ENCODE data around the gene ROCK1. TPM values are rescaled to one million over a fixed set of nuclear protein-coding genes. Genes with fewer than 3 reads are reported as not detected.
A peak's percentile ranks its signal among the peaks of the same experiment; 100 is the strongest.

The ROCK1 gene
- total and polyA plus RNA-seq, 2 donors (not counting 1 experiment from before 2014, with no cell fraction given) = 12.5 to 103 TPM

- Histone ChIP-seq H2AFZ (ENCODE audit: insufficient read depth, low read depth, low read length, poor library complexity, severe bottlenecking) (no peak overlapping the region), H3K9ac (ENCODE audit: low read length) (no peak overlapping the region), H3K4me1 (ENCODE audit: control insufficient read depth in 2 of 2, insufficient read depth in 2 of 2, low read length in 2 of 2) (peaks cover 8 to 25% of the 10 kb centered on the region in 2 donors), H3K4me3 (ENCODE audit: control extremely low read depth in 1 of 5, extremely low read depth in 1 of 5, insufficient read depth in 1 of 5, low read depth in 2 of 5, low read length in 4 of 5) (no peak overlapping the region), H3K36me3 (replicated peaks in 1 of 2; ENCODE audit: control extremely low read depth in 1 of 2, control insufficient read depth in 1 of 2, extremely low read depth in 1 of 2, insufficient read depth in 2 of 2, low read length in 1 of 2) (peaks cover 0 to 3% of the 10 kb centered on the region in 2 experiments), H3K4me2 (replicated peaks; ENCODE audit: low read depth, low read length, poor library complexity, severe bottlenecking) (no peak overlapping the region), H3K9me3 (ENCODE audit: control extremely low read depth in 1 of 3, control insufficient read depth in 2 of 3, insufficient read depth in 1 of 3, low read length in 2 of 3) (peaks cover 2 to 16% (median 4%) of the 10 kb centered on the region in 3 donors), H3K27me3 (replicated peaks in 1 of 4; ENCODE audit: control extremely low read depth in 1 of 4, control insufficient read depth in 3 of 4, insufficient read depth in 4 of 4, low read length in 3 of 4) (no peaks in the 10 kb centered on the region), H3K27ac (ENCODE audit: low read length in 2 of 2) (peak overlapping the region in 1 of 2 donors; percentile 20), H4K20me1 (ENCODE audit: control insufficient read depth, insufficient read depth, low read length, poor library complexity, severe bottlenecking) (peaks cover 85% of the 10 kb centered on the region), H3K79me2 (ENCODE audit: control insufficient read depth, insufficient read depth, low read length) (peaks cover 99% of the 10 kb centered on the region)
- no peaks in the 10 kb centered on the region for H3K27me3 Mint-ChIP-seq
- H3K4me1 Mint-ChIP-seq = peaks cover 70% of the 10 kb centered on the region
- WGBS (ENCODE audit: insufficient coverage) = no CpG with 5 or more reads among the region's 3 CpGs
- H3K4me3 Mint-ChIP-seq = peak overlapping the region; percentile 44
- ChIA-PET CTCF (no interaction called here), POLR2A (no interaction called here)
- TF ChIP-seq EZH2 (IDR thresholded peaks at IDR 0.05; ENCODE audit: borderline replicate concordance, insufficient read depth, low read depth, low read length, poor library complexity, severe bottlenecking) (no peak), CTCF (IDR thresholded peaks at IDR 0.05) (no peak)
- intact Hi-C loops (cut with micrococcal nuclease) = loop anchor here (2.0 kb wide), 1 partner anchor 14 kb away; no protein-coding TSS in a partner anchor
- DNase-seq (no peak), ATAC-seq (ENCODE audit: low read depth) (no peak)
- no peak overlapping the region for H3K27ac Mint-ChIP-seq
- H3K9me3 Mint-ChIP-seq (ENCODE audit: insufficient read depth) = peaks cover 11% of the 10 kb centered on the region
These were observed 27.0 kb downstream of the ROCK1 start for GRCh38 chr18:21084511-21085078.

GRCh38 chr18:21083017-21083416 is 28.6 kb downstream of the ROCK1 start:
- intact Hi-C loops (cut with micrococcal nuclease) = no loop called here
- ChIA-PET POLR2A (no interaction called here), CTCF (no interaction called here)
- peaks cover 94% of the 10 kb centered on the region for H4K20me1 ChIP-seq (ENCODE audit: control insufficient read depth, insufficient read depth, low read length, poor library complexity, severe bottlenecking)
- H3K27ac Mint-ChIP-seq = no peak overlapping the region
- TF ChIP-seq CTCF (IDR thresholded peaks at IDR 0.05) = no peak
- no peak for TF ChIP-seq EZH2 (IDR thresholded peaks at IDR 0.05; ENCODE audit: borderline replicate concordance, insufficient read depth, low read depth, low read length, poor library complexity, severe bottlenecking)
- peaks cover 81% of the 10 kb centered on the region for H3K4me1 Mint-ChIP-seq
- no peak overlapping the region for H3K4me3 Mint-ChIP-seq
- H3K9me3 Mint-ChIP-seq (ENCODE audit: insufficient read depth) = peaks cover 11% of the 10 kb centered on the region
- no peak overlapping the region for H3K27ac ChIP-seq (ENCODE audit: low read length in 2 of 2)
- H3K27me3 Mint-ChIP-seq = no peaks in the 10 kb centered on the region
- peaks cover 0 to 3% of the 10 kb centered on the region in 2 experiments for H3K36me3 ChIP-seq (replicated peaks in 1 of 2; ENCODE audit: control extremely low read depth in 1 of 2, control insufficient read depth in 1 of 2, extremely low read depth in 1 of 2, insufficient read depth in 2 of 2, low read length in 1 of 2)
- no peak overlapping the region for H2AFZ ChIP-seq (ENCODE audit: insufficient read depth, low read depth, low read length, poor library complexity, severe bottlenecking)
- DNase-seq = no peak
- no peak for ATAC-seq (ENCODE audit: low read depth)
- peaks cover 100% of the 10 kb centered on the region for H3K79me2 ChIP-seq (ENCODE audit: control insufficient read depth, insufficient read depth, low read length)
- peaks cover 2 to 16% (median 4%) of the 10 kb centered on the region in 3 donors for H3K9me3 ChIP-seq (ENCODE audit: control extremely low read depth in 1 of 3, control insufficient read depth in 2 of 3, insufficient read depth in 1 of 3, low read length in 2 of 3)
- no peak overlapping the region for H3K4me3 ChIP-seq (ENCODE audit: control extremely low read depth in 1 of 5, extremely low read depth in 1 of 5, insufficient read depth in 1 of 5, low read depth in 2 of 5, low read length in 4 of 5)
- H3K9ac ChIP-seq (ENCODE audit: low read length) = no peak overlapping the region
- peaks cover 23 to 39% of the 10 kb centered on the region in 2 donors for H3K4me1 ChIP-seq (ENCODE audit: control insufficient read depth in 2 of 2, insufficient read depth in 2 of 2, low read length in 2 of 2)
- H3K4me2 ChIP-seq (replicated peaks; ENCODE audit: low read depth, low read length, poor library complexity, severe bottlenecking) = no peak overlapping the region
- no peaks in the 10 kb centered on the region for H3K27me3 ChIP-seq (replicated peaks in 1 of 4; ENCODE audit: control extremely low read depth in 1 of 4, control insufficient read depth in 3 of 4, insufficient read depth in 4 of 4, low read length in 3 of 4)
